Caco-2 (cell line): ENCODE data around the gene MAST2. TPM values are rescaled to one million over a fixed set of nuclear protein-coding genes. Genes with fewer than 3 reads are reported as not detected.

ENCODE experiments used
- BruUV-seq: library from RNA; stranded (reverse); fragments of 400-500 nt; replicated peaks from 2 replicates; lab custom pipeline; 2021; lab: Mats Ljungman, UMichigan
- CTCF ChIA-PET: fragments of 300-600 bp; sonication (Branson Sonifier 250); formaldehyde crosslinking; loops from one replicate; lab custom pipeline; 2022; ENCODE audit warnings: antibody characterized with exemption; lab: Charles Lee
- POLR2A ChIA-PET: fragments of 300-600 bp; sonication (Branson Sonifier 250); formaldehyde crosslinking; loops from one replicate; lab custom pipeline; 2022; ENCODE audit warnings: antibody characterized with exemption; lab: Charles Lee
- DNase-seq, 2 experiments: peaks; one replicate each; pipeline versions ENCODE4 v3.0.0 to v3.0.0-alpha.2; 2020 to 2022
- H3K27me3 ChIP-seq: replicated peaks from 2 replicates; pipeline ENCODE4 v1.6.0; 2011; ENCODE audit warnings: low read length; ENCODE audit not compliant: control insufficient read depth, insufficient read depth
- H3K36me3 ChIP-seq: 2 replicates; pipeline ENCODE4 v1.5.1; 2011; ENCODE audit warnings: low read length; ENCODE audit not compliant: control insufficient read depth, insufficient read depth
- H3K4me1 ChIP-seq: fragments of 250-450 bp; sonication (Bioruptor Pico); 2 replicates; pipeline ENCODE4 v1.5.1; 2020; ENCODE audit warnings: mild to moderate bottlenecking
- H3K4me3 ChIP-seq: 2 replicates; pipeline ENCODE4 v1.5.1; 2011; ENCODE audit warnings: low read depth, mild to moderate bottlenecking, control low read depth, low read length
- H3K9me3 ChIP-seq: fragments of 250-450 bp; sonication (Bioruptor Pico); 2 replicates; pipeline ENCODE4 v1.5.1; 2020; ENCODE audit warnings: mild to moderate bottlenecking, moderate library complexity
- H3K27ac Mint-ChIP-seq: one replicate; pipeline ENCODE4 v1.8.0; 2022; ENCODE audit warnings: mixed read lengths; ENCODE audit not compliant: unreplicated experiment
- H3K27me3 Mint-ChIP-seq: one replicate; pipeline ENCODE4 v1.8.0; 2022; ENCODE audit warnings: mixed read lengths; ENCODE audit not compliant: insufficient read depth, unreplicated experiment
- H3K36me3 Mint-ChIP-seq: one replicate; pipeline ENCODE4 v1.8.0; 2022; ENCODE audit warnings: mild to moderate bottlenecking, mixed read lengths; ENCODE audit not compliant: insufficient read depth, unreplicated experiment
- H3K4me1 Mint-ChIP-seq: one replicate; pipeline ENCODE4 v1.8.0; 2022; ENCODE audit warnings: low read depth, mixed read lengths; ENCODE audit not compliant: unreplicated experiment
- H3K4me3 Mint-ChIP-seq: one replicate; pipeline ENCODE4 v1.8.0; 2022; ENCODE audit warnings: mild to moderate bottlenecking, moderate library complexity, mixed read lengths; ENCODE audit not compliant: unreplicated experiment
- H3K9me3 Mint-ChIP-seq: one replicate; pipeline ENCODE4 v1.8.0; 2022; ENCODE audit warnings: mixed read lengths; ENCODE audit not compliant: unreplicated experiment
- CTCF ChIP-seq, 2 experiments: fragments of 200-600 bp in 1 of 2; IDR thresholded peaks; 1 replicate in 1 of 2; 2 replicates in 1 of 2; pipeline versions ENCODE4 v1.5.1 to v1.8.0; 2011 to 2022; ENCODE audit warnings: antibody characterized with exemption in 1 of 2, control low read depth in 1 of 2, inconsistent platforms in 1 of 2, low read depth in 1 of 2, low read length in 1 of 2, mild to moderate bottlenecking in 1 of 2, moderate library complexity in 1 of 2; ENCODE audit not compliant: insufficient read depth in 1 of 2, severe bottlenecking in 1 of 2, unreplicated experiment in 1 of 2
- intact Hi-C: fragments of 100-400 bp; cut with micrococcal nuclease; formaldehyde crosslinking; loops from one replicate; pipeline ENCODE4 v1.10.0; 2022; ENCODE audit not compliant: unreplicated experiment
- total RNA-seq: library from RNA; stranded (reverse); gene quantifications from 2 replicates; pipeline ENCODE4 v1.2.3, GENCODE V29; 2022

Gene MAST2
- total RNA-seq, 1 experiment from 2014 or later, result 43.3 TPM

- Histone ChIP-seq H3K9me3 (no peaks in the 10 kb centered on the region), H3K4me1 (no peaks in the 10 kb centered on the region), H3K36me3 (no peaks in the 10 kb centered on the region; the same call in 1 of the 2 replicates), H3K4me3 (no peak overlapping the region), H3K27me3 (no peaks in the 10 kb centered on the region)
- Mint-ChIP-seq H3K36me3 (peaks cover 5% of the 10 kb centered on the region), H3K4me3 (no peak overlapping the region), H3K27ac (no peak overlapping the region), H3K9me3 (no peaks in the 10 kb centered on the region), H3K4me1 (no peaks in the 10 kb centered on the region), H3K27me3 (no peaks in the 10 kb centered on the region)
- intact Hi-C loops, result no loop called here
- DNase-seq, result no peak
- BruUV-seq, result no TSS peak
- no peak for TF ChIP-seq CTCF (IDR thresholded peaks at IDR 0.05; ENCODE audit: insufficient read depth in 1 of 2, low read depth in 1 of 2, low read length in 1 of 2, severe bottlenecking in 1 of 2, unreplicated experiment in 1 of 2)
- ChIA-PET CTCF (no interaction called here), POLR2A (no interaction called here)
These were observed 108.2 kb downstream of the MAST2 start for GRCh38 chr1:45911634-45912033.

DNA sequence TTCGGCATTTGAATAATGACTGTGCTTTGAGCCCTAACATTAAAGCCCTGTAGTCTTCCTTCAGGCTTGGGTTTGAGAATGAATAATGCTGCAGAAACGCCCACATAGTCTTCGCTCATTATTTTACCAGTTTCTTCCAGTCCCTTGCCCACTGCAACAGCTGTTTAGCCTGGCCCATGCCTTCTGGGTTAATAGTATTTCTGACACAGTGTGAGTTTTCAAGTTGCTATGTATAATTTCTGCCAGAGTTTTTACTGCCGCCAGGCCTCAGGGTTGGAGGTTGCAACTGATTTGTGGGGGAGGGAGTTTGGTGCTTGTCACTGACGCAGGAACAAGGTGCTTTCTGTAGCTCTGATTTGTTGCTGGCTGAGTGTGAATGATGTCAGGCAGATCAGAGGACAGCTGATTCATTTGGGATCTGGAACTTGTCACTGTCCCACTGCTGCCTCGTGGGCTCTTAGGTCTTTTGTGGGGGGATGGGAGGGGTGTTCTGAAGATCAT is 109.8 kb downstream of the MAST2 start:
- Histone ChIP-seq H3K4me1 (no peaks in the 10 kb centered on the region), H3K27me3 (no peaks in the 10 kb centered on the region), H3K9me3 (no peaks in the 10 kb centered on the region), H3K4me3 (no peak overlapping the region), H3K36me3 (no peaks in the 10 kb centered on the region; the same call in 1 of the 2 replicates)
- no TSS peak for BruUV-seq
- no peak for DNase-seq
- ChIA-PET POLR2A (no interaction called here), CTCF (no interaction called here)
- H3K27me3 Mint-ChIP-seq, result no peaks in the 10 kb centered on the region
- no peaks in the 10 kb centered on the region for H3K4me1 Mint-ChIP-seq
- no peak for TF ChIP-seq CTCF (IDR thresholded peaks at IDR 0.05; ENCODE audit: insufficient read depth in 1 of 2, low read depth in 1 of 2, low read length in 1 of 2, severe bottlenecking in 1 of 2, unreplicated experiment in 1 of 2)
- no peak overlapping the region for H3K4me3 Mint-ChIP-seq
- H3K9me3 Mint-ChIP-seq, result no peaks in the 10 kb centered on the region
- peaks cover 5% of the 10 kb centered on the region for H3K36me3 Mint-ChIP-seq
- H3K27ac Mint-ChIP-seq, result peak overlapping the region; percentile 42
- intact Hi-C loops, result no loop called here

GRCh38 chr1:45913731-45914501 is 110.5 kb downstream of the MAST2 start:
- Mint-ChIP-seq H3K27ac (peak overlapping the region; percentile 42), H3K4me3 (no peak overlapping the region), H3K27me3 (no peaks in the 10 kb centered on the region), H3K9me3 (no peaks in the 10 kb centered on the region), H3K36me3 (peaks cover 5% of the 10 kb centered on the region), H3K4me1 (no peaks in the 10 kb centered on the region)
- Histone ChIP-seq H3K9me3 (no peaks in the 10 kb centered on the region), H3K27me3 (no peaks in the 10 kb centered on the region), H3K36me3 (no peaks in the 10 kb centered on the region; the same call in 1 of the 2 replicates), H3K4me1 (no peaks in the 10 kb centered on the region), H3K4me3 (no peak overlapping the region)
- no peak for DNase-seq
- BruUV-seq, result no TSS peak
- intact Hi-C loops, result no loop called here
- TF ChIP-seq CTCF (IDR thresholded peaks at IDR 0.05; ENCODE audit: insufficient read depth in 1 of 2, low read depth in 1 of 2, low read length in 1 of 2, severe bottlenecking in 1 of 2, unreplicated experiment in 1 of 2), result no peak
- ChIA-PET POLR2A (no interaction called here), CTCF (no interaction called here)
